ENCODE results near the gene EIF3D.

GRCh38 chr22:36544107-36544620, 15.2 kb upstream of the EIF3D start:
- TF ChIP-seq, protein P1, sequence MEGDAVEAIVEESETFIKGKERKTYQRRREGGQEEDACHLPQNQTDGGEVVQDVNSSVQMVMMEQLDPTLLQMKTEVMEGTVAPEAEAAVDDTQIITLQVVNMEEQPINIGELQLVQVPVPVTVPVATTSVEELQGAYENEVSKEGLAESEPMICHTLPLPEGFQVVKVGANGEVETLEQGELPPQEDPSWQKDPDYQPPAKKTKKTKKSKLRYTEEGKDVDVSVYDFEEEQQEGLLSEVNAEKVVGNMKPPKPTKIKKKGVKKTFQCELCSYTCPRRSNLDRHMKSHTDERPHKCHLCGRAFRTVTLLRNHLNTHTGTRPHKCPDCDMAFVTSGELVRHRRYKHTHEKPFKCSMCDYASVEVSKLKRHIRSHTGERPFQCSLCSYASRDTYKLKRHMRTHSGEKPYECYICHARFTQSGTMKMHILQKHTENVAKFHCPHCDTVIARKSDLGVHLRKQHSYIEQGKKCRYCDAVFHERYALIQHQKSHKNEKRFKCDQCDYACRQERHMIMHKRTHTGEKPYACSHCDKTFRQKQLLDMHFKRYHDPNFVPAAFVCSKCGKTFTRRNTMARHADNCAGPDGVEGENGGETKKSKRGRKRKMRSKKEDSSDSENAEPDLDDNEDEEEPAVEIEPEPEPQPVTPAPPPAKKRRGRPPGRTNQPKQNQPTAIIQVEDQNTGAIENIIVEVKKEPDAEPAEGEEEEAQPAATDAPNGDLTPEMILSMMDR (conservative IDR thresholded peaks at IDR 0.05): no peak
- TF ChIP-seq ZFX (IDR thresholded peaks at IDR 0.05): no peak
